ENCODE measurements around the gene PPP3CB.

DNA sequence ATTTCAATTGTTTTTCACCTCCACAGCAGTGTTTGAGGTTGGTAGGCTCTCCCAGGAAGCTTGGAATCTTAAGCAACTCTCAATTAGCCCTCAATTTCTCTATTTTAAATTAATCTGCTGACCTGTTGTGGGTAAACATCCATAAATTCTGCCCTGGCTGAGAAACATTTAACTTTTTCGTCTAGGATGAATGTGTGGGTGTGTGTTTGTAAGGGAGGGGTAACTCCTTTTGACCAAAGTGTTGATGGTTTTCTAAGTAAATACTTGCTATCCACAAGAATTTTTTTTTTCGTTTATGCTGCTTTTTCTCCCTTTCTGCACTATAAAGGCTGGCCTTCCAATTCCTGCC, 973 bp downstream of the PPP3CB start:
- TF ChIP-seq, protein P1, sequence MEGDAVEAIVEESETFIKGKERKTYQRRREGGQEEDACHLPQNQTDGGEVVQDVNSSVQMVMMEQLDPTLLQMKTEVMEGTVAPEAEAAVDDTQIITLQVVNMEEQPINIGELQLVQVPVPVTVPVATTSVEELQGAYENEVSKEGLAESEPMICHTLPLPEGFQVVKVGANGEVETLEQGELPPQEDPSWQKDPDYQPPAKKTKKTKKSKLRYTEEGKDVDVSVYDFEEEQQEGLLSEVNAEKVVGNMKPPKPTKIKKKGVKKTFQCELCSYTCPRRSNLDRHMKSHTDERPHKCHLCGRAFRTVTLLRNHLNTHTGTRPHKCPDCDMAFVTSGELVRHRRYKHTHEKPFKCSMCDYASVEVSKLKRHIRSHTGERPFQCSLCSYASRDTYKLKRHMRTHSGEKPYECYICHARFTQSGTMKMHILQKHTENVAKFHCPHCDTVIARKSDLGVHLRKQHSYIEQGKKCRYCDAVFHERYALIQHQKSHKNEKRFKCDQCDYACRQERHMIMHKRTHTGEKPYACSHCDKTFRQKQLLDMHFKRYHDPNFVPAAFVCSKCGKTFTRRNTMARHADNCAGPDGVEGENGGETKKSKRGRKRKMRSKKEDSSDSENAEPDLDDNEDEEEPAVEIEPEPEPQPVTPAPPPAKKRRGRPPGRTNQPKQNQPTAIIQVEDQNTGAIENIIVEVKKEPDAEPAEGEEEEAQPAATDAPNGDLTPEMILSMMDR (IDR thresholded peaks at IDR 0.05; ENCODE audit: poor library complexity) = no peak
- no peak for TF ChIP-seq EZH2 (IDR thresholded peaks at IDR 0.05; ENCODE audit: borderline replicate concordance)
